PC-9 (cell line): ENCODE measurements around the gene CDK9. TPM values are rescaled to one million over a fixed set of nuclear protein-coding genes. Genes with fewer than 3 reads are reported as not detected.

ENCODE experiments used
- BruUV-seq: library from RNA; stranded (reverse); fragments of 400-500 nt; replicated peaks from 2 replicates; lab custom pipeline; 2021; lab: Mats Ljungman, UMichigan
- CTCF ChIA-PET: fragments of 300-600 bp; sonication (Branson Sonifier 250); formaldehyde crosslinking; loops from one replicate; lab custom pipeline; 2022; ENCODE audit warnings: antibody characterized with exemption; lab: Charles Lee
- POLR2A ChIA-PET: fragments of 300-600 bp; sonication (Branson Sonifier 250); formaldehyde crosslinking; loops from one replicate; lab custom pipeline; 2022; ENCODE audit warnings: antibody characterized with exemption; ENCODE audit not compliant: unreplicated experiment; lab: Charles Lee
- DNase-seq, 2 experiments: peaks; one replicate each; pipeline versions ENCODE4 v3.0.0 to v3.0.0-alpha.2; 2015 to 2022; ENCODE audit warnings: mixed read lengths in 1 of 2
- H2AFZ ChIP-seq: fragments of 200-600 bp; sonication (generic); 2 replicates; pipeline ENCODE4 v1.8.1; 2017; ENCODE audit warnings: antibody characterized with exemption
- H3F3A ChIP-seq: fragments of 200-600 bp; sonication (generic); 2 replicates; pipeline ENCODE4 v1.8.1; 2017; ENCODE audit warnings: antibody characterized with exemption, mild to moderate bottlenecking, low read depth; ENCODE audit not compliant: insufficient read depth
- H3K27ac ChIP-seq: fragments of 200-600 bp; sonication (generic); 2 replicates; pipeline ENCODE4 v1.6.1; 2016; ENCODE audit warnings: mixed run types
- H3K27me3 ChIP-seq: fragments of 200-600 bp; sonication (generic); 2 replicates; pipeline ENCODE4 v1.6.1; 2016; ENCODE audit warnings: low read depth, mixed run types; ENCODE audit not compliant: insufficient read depth
- H3K36me3 ChIP-seq: fragments of 200-600 bp; sonication (generic); 2 replicates; pipeline ENCODE4 v1.6.1; 2016; ENCODE audit warnings: low read depth, mixed run types
- H3K4me1 ChIP-seq: fragments of 200-600 bp; sonication (generic); replicated peaks from 2 replicates; pipeline ENCODE4 v1.6.1; 2016; ENCODE audit warnings: mixed run types; ENCODE audit not compliant: insufficient read depth
- H3K4me2 ChIP-seq: fragments of 200-600 bp; sonication (generic); 2 replicates; pipeline ENCODE4 v1.6.1; 2017; ENCODE audit warnings: mixed run types
- H3K4me3 ChIP-seq: fragments of 200-600 bp; sonication (generic); 2 replicates; pipeline ENCODE4 v1.6.1; 2016; ENCODE audit warnings: mixed run types
- H3K79me2 ChIP-seq: fragments of 200-600 bp; sonication (generic); 2 replicates; pipeline ENCODE4 v1.6.1; 2017; ENCODE audit warnings: low read depth, mixed run types
- H3K9me2 ChIP-seq: fragments of 200-600 bp; sonication (generic); 2 replicates; pipeline ENCODE4 v1.8.1; 2017; ENCODE audit warnings: mild to moderate bottlenecking; ENCODE audit not compliant: insufficient read depth
- H3K9me3 ChIP-seq: fragments of 200-600 bp; sonication (generic); 2 replicates; pipeline ENCODE4 v1.8.1; 2016; ENCODE audit warnings: low read depth; ENCODE audit not compliant: insufficient read depth
- H4K20me1 ChIP-seq: fragments of 200-600 bp; sonication (generic); 2 replicates; pipeline ENCODE4 v1.8.1; 2017; ENCODE audit not compliant: insufficient read depth
- EZH2 ChIP-seq: fragments of 200-600 bp; sonication (generic); IDR thresholded peaks from 2 replicates; pipeline ENCODE4 v1.8.0; 2017; ENCODE audit warnings: antibody characterized with exemption, low read depth
- intact Hi-C: fragments of 100-400 bp; cut with micrococcal nuclease; formaldehyde crosslinking; loops from one replicate; pipeline ENCODE4 v1.10.0; 2022; ENCODE audit not compliant: unreplicated experiment
- total RNA-seq: library from RNA; stranded (reverse); gene quantifications from 2 replicates; pipeline ENCODE4 v1.2.3, GENCODE V29; 2021
- TF ChIP-seq, protein P1 (sequence below): fragments of 200-600 bp; sonication (generic); conservative IDR thresholded peaks from 2 replicates; pipeline ENCODE4 v1.6.1; 2017; ENCODE audit warnings: mixed run types, antibody characterized with exemption, mild to moderate bottlenecking, moderate library complexity

Gene CDK9
- total RNA-seq, 1 experiment from 2014 or later = 93.8 TPM

DNA sequence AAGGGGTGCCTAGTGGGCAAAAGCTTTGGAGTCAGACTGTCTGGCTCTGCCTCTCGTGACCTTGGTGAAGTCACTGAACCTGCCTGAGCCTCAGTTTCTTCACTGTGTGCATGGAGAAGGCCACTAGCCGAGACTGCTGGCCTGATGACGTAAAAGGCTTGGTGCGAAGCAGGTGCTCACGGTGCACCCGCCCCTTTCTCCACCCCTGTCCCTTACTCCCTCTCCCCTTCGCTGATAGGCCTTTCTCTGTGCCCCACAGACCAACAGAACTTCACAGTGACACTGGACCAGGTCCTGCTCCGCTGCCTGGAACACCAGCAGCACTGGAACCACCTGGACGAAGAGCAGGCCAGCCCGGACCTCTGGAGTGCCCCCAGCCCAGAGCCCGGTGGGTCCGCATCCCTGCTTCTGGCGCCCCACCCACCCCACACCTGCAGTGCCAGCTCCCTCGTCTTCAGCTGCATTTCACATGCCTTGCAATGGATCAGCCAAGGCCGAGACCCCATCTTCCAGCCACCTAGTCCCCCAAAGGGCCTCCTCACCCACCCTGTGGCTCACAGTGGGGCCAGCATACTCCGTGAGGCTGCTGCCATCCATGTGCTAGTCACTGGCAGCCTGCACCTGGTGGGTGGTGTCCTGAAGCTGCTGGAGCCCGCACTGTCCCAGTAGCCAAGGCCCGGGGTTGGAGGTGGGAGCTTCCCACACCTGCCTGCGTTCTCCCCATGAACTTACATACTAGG lies 27.3 kb downstream of the CDK9 start:
- no peak for DNase-seq
- Histone ChIP-seq H4K20me1 (peaks cover 9% of the 10 kb centered on the region; the same call in 1 of the 2 replicates), H3K4me1 (no peaks in the 10 kb centered on the region), H3K27ac (no peak overlapping the region), H3K36me3 (peaks cover 26% of the 10 kb centered on the region; the same call in 1 of the 2 replicates), H3K79me2 (no peaks in the 10 kb centered on the region), H3K9me3 (no peaks in the 10 kb centered on the region), H2AFZ (no peak overlapping the region), H3K4me3 (no peak overlapping the region), H3K27me3 (no peaks in the 10 kb centered on the region), H3K9me2 (no peaks in the 10 kb centered on the region), H3K4me2 (no peak overlapping the region), H3F3A (peaks cover 14% of the 10 kb centered on the region; the same call in 1 of the 2 replicates)
- no peak for TF ChIP-seq EZH2
- POLR2A ChIA-PET = no interaction called here
- intact Hi-C loops = no loop called here
- BruUV-seq = no TSS peak
- CTCF ChIA-PET = no interaction called here

DNA sequence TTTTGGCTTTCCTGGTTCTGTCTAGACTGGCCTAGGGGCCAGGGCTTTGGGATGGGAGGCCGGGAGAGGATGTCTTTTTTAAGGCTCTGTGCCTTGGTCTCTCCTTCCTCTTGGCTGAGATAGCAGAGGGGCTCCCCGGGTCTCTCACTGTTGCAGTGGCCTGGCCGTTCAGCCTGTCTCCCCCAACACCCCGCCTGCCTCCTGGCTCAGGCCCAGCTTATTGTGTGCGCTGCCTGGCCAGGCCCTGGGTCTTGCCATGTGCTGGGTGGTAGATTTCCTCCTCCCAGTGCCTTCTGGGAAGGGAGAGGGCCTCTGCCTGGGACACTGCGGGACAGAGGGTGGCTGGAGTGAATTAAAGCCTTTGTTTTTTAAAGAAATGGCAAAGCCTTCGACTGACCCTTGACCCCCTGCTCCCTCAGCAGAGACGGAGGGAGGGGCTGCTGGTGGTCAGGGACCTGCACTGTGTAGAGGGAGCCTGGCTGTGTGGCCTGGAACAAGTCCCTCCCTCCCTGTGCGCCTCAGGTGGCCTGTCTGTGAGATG lies 27.9 kb downstream of the CDK9 start:
- H3K9me2 ChIP-seq = no peaks in the 10 kb centered on the region
- BruUV-seq = no TSS peak
- peaks cover 8% of the 10 kb centered on the region; the same call in 1 of the 2 replicates for H4K20me1 ChIP-seq
- peaks cover 26% of the 10 kb centered on the region; the same call in 1 of the 2 replicates for H3K36me3 ChIP-seq
- no peaks in the 10 kb centered on the region for H3K79me2 ChIP-seq
- POLR2A ChIA-PET = no interaction called here
- no peaks in the 10 kb centered on the region for H3K9me3 ChIP-seq
- TF ChIP-seq EZH2 = no peak
- TF ChIP-seq, protein P1, sequence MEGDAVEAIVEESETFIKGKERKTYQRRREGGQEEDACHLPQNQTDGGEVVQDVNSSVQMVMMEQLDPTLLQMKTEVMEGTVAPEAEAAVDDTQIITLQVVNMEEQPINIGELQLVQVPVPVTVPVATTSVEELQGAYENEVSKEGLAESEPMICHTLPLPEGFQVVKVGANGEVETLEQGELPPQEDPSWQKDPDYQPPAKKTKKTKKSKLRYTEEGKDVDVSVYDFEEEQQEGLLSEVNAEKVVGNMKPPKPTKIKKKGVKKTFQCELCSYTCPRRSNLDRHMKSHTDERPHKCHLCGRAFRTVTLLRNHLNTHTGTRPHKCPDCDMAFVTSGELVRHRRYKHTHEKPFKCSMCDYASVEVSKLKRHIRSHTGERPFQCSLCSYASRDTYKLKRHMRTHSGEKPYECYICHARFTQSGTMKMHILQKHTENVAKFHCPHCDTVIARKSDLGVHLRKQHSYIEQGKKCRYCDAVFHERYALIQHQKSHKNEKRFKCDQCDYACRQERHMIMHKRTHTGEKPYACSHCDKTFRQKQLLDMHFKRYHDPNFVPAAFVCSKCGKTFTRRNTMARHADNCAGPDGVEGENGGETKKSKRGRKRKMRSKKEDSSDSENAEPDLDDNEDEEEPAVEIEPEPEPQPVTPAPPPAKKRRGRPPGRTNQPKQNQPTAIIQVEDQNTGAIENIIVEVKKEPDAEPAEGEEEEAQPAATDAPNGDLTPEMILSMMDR = no peak
- H3K27ac ChIP-seq = no peak overlapping the region
- H3K4me1 ChIP-seq = no peaks in the 10 kb centered on the region
- no peak overlapping the region for H3K4me2 ChIP-seq
- no peak for DNase-seq
- peaks cover 13% of the 10 kb centered on the region; the same call in 1 of the 2 replicates for H3F3A ChIP-seq
- intact Hi-C loops = no loop called here
- H3K27me3 ChIP-seq = no peaks in the 10 kb centered on the region
- CTCF ChIA-PET = no interaction called here
- H2AFZ ChIP-seq = no peak overlapping the region
- no peak overlapping the region for H3K4me3 ChIP-seq

DNA sequence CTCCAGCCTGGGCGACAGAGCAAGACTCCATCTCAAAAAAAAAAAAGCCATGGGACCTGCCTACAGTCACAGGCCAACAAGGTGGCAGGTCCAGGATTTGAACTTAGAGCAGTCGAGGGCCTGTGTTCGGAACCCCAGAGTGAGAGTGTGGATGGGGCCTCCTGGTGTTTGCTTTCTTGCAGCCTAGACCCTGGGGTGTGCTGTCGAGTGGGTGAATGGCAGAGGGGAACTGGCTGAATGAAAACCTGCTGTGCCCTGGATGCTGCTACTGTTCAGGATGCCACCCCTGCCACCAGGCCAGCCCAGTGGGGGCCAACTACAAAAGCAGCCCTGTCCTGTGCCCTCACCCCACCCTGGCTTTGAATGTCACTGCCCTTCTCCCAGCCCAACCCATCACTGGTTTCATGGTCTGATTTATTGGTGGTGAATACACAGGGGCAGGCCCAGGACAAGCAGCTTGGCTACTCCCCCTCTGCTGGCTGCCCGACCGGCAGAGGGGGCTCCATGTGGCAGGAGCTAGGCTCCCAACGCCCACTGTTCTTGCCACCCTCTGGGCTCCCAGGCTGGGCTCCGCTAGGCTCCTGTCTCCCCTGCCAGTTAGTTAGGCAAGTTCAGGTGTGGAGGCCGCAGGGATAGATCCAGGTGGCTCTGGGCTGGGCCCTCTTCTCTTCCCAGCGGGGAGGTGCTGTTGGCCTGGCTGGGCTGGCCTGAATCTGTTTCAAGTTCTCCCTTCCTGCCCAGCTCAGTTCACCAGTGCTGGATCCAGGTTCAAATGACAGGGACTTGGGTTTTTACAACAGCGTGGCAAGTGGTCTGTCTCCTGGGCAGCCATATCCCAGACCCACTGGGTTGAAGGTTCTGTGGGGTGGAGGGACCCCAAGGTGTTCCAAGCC lies 29.0 kb downstream of the CDK9 start:
- intact Hi-C loops = no loop called here
- H3F3A ChIP-seq = 0 out of 2 replicates have a peak, but pooled peaks cover 8% of the 10 kb centered on the region
- H3K4me2 ChIP-seq = no peak overlapping the region
- ChIA-PET POLR2A (no interaction called here), CTCF (no interaction called here)
- DNase-seq = no peak
- H3K4me3 ChIP-seq = no peak overlapping the region
- TSS peak; percentile 42 for BruUV-seq
- H3K79me2 ChIP-seq = no peaks in the 10 kb centered on the region
- no peaks in the 10 kb centered on the region for H3K9me3 ChIP-seq
- H3K9me2 ChIP-seq = no peaks in the 10 kb centered on the region
- H2AFZ ChIP-seq = no peak overlapping the region
- no peak for TF ChIP-seq EZH2
- TF ChIP-seq, protein P1 = no peak
- no peaks in the 10 kb centered on the region for H3K4me1 ChIP-seq
- H4K20me1 ChIP-seq = peaks cover 8% of the 10 kb centered on the region; the same call in 1 of the 2 replicates
- no peaks in the 10 kb centered on the region for H3K27me3 ChIP-seq
- H3K27ac ChIP-seq = no peak overlapping the region
- peaks cover 26% of the 10 kb centered on the region; the same call in 1 of the 2 replicates for H3K36me3 ChIP-seq
